Natural killer cell (primary cell): ENCODE results near the gene PRPF31. TPM values are rescaled to one million over a fixed set of nuclear protein-coding genes. Genes with fewer than 3 reads are reported as not detected.

Source experiments
- ATAC-seq, 3 donors: fragments of 150-1000 bp in 2 of 3; fragments of 200-7000 bp in 1 of 3; cut with Tn5 transposase; 1 replicate in 1 of 3; 2 replicates in 2 of 3; pipeline ENCODE4 v1.10.0; 2021; ENCODE audit warnings: mild to moderate bottlenecking in 2 of 3, moderate library complexity in 2 of 3
- DNase-seq, 2 donors: peaks; one replicate each; pipeline versions ENCODE4 v3.0.0 to v3.0.0-alpha.2; 2013 to 2021; ENCODE audit warnings: mixed read lengths in 1 of 2
- H3K27ac ChIP-seq: one replicate; pipeline ENCODE4 v1.5.1; 2013; ENCODE audit warnings: mild to moderate bottlenecking, low read length
- H3K27me3 ChIP-seq: one replicate; pipeline ENCODE4 v1.6.1; 2013; ENCODE audit warnings: low read length; ENCODE audit not compliant: control insufficient read depth, insufficient read depth
- H3K36me3 ChIP-seq: one replicate; pipeline ENCODE4 v1.6.1; 2013; ENCODE audit warnings: low read length; ENCODE audit not compliant: control insufficient read depth, insufficient read depth
- H3K4me1 ChIP-seq: one replicate; pipeline ENCODE4 v1.6.1; 2013; ENCODE audit warnings: low read length; ENCODE audit not compliant: control insufficient read depth, insufficient read depth
- H3K4me3 ChIP-seq: one replicate; pipeline ENCODE4 v1.5.1; 2013; ENCODE audit warnings: low read length
- H3K9me3 ChIP-seq: one replicate; pipeline ENCODE4 v1.6.1; 2013; ENCODE audit warnings: low read length; ENCODE audit not compliant: control insufficient read depth, insufficient read depth
- H3K27ac Mint-ChIP-seq, 2 donors: one replicate each; pipeline ENCODE4 v1.8.0; 2022; ENCODE audit warnings: mild to moderate bottlenecking in 2 of 2, mixed read lengths in 2 of 2, moderate library complexity in 1 of 2
- H3K27me3 Mint-ChIP-seq, 2 donors: one replicate each; pipeline ENCODE4 v1.8.0; 2022; ENCODE audit warnings: low read depth in 2 of 2, mixed read lengths in 2 of 2
- H3K36me3 Mint-ChIP-seq: one replicate; pipeline ENCODE4 v1.8.0; 2022; ENCODE audit warnings: mixed read lengths
- H3K4me1 Mint-ChIP-seq, 2 donors: one replicate each; pipeline ENCODE4 v1.8.0; 2022; ENCODE audit warnings: mixed read lengths in 2 of 2
- H3K4me3 Mint-ChIP-seq: one replicate; pipeline ENCODE4 v1.8.0; 2022; ENCODE audit warnings: mild to moderate bottlenecking, moderate library complexity, mixed read lengths
- H3K9me3 Mint-ChIP-seq, 2 donors: one replicate each; pipeline ENCODE4 v1.8.0; 2022; ENCODE audit warnings: mixed read lengths in 2 of 2
- WGBS: methylation state at CpG from one replicate; pipeline ENCODE4 v1.1.7; 2013; ENCODE audit warnings: missing lambda C conversion rate; ENCODE audit not compliant: insufficient coverage; 5-methylcytosine and 5-hydroxymethylcytosine counted together
- intact Hi-C: fragments of 100-400 bp; cut with micrococcal nuclease; formaldehyde crosslinking; loops from one replicate; pipeline ENCODE4 v1.14.2; 2022
- total RNA-seq, 4 donors: library from RNA; stranded (reverse); fragments of 120-200 nt in 1 of 4; gene quantifications; one replicate each; pipeline versions ENCODE4 v1.2.3 to v1.2.4, GENCODE V29; 2013 to 2022
- TF ChIP-seq, protein P1 (sequence below): fragments of 200-600 bp; IDR thresholded peaks from one replicate; pipeline ENCODE4 v1.8.0; 2022; ENCODE audit warnings: antibody characterized with exemption

PRPF31 gene
- total RNA-seq, 3 donors from 2014 or later (not counting 1 experiment from before 2014, with no cell fraction given), result 64.4 to 65.9 (median 64.9) TPM

- H3K4me1 Mint-ChIP-seq, result peaks cover 13 to 30% of the 10 kb centered on the region in 2 donors
- WGBS, result 90% methylated on average over 10 of the region's 11 CpGs
- peak overlapping the region; percentile 35 for H3K4me3 Mint-ChIP-seq
- H3K27me3 Mint-ChIP-seq, result no peaks in the 10 kb centered on the region
- no peak for ATAC-seq
- Histone ChIP-seq H3K4me1 (peaks cover 14% of the 10 kb centered on the region), H3K4me3 (no peak overlapping the region), H3K27me3 (no peaks in the 10 kb centered on the region), H3K9me3 (no peaks in the 10 kb centered on the region), H3K36me3 (peaks cover 39% of the 10 kb centered on the region), H3K27ac (no peak overlapping the region)
- no peaks in the 10 kb centered on the region for H3K36me3 Mint-ChIP-seq
- DNase-seq, result no peak
- intact Hi-C loops, result no loop called here
- H3K27ac Mint-ChIP-seq, result peak overlapping the region in 1 of 2 donors; percentile 28
- TF ChIP-seq, protein P1, sequence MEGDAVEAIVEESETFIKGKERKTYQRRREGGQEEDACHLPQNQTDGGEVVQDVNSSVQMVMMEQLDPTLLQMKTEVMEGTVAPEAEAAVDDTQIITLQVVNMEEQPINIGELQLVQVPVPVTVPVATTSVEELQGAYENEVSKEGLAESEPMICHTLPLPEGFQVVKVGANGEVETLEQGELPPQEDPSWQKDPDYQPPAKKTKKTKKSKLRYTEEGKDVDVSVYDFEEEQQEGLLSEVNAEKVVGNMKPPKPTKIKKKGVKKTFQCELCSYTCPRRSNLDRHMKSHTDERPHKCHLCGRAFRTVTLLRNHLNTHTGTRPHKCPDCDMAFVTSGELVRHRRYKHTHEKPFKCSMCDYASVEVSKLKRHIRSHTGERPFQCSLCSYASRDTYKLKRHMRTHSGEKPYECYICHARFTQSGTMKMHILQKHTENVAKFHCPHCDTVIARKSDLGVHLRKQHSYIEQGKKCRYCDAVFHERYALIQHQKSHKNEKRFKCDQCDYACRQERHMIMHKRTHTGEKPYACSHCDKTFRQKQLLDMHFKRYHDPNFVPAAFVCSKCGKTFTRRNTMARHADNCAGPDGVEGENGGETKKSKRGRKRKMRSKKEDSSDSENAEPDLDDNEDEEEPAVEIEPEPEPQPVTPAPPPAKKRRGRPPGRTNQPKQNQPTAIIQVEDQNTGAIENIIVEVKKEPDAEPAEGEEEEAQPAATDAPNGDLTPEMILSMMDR, result no peak
- no peaks in the 10 kb centered on the region for H3K9me3 Mint-ChIP-seq
Observed at GRCh38 chr19:54104998-54105715, 10.4 kb upstream of the PRPF31 start.

- Histone ChIP-seq H3K4me1 (peaks cover 14% of the 10 kb centered on the region), H3K27me3 (no peaks in the 10 kb centered on the region), H3K27ac (no peak overlapping the region), H3K36me3 (peaks cover 44% of the 10 kb centered on the region), H3K4me3 (no peak overlapping the region), H3K9me3 (no peaks in the 10 kb centered on the region)
- 98% methylated on average over 10 of the region's 10 CpGs for WGBS
- Mint-ChIP-seq H3K4me1 (peaks cover 16 to 33% of the 10 kb centered on the region in 2 donors), H3K4me3 (no peak overlapping the region), H3K36me3 (no peaks in the 10 kb centered on the region), H3K27me3 (no peaks in the 10 kb centered on the region), H3K9me3 (no peaks in the 10 kb centered on the region), H3K27ac (peak overlapping the region in 1 of 2 donors; percentile 28)
- ATAC-seq (no peak), DNase-seq (no peak)
- TF ChIP-seq, protein P1, result no peak
- intact Hi-C loops, result no loop called here
Observed at GRCh38 chr19:54105796-54106195, 9.8 kb upstream of the PRPF31 start.

- H3K36me3 Mint-ChIP-seq, result no peaks in the 10 kb centered on the region
- peaks cover 46% of the 10 kb centered on the region for H3K36me3 ChIP-seq
- H3K9me3 Mint-ChIP-seq, result no peaks in the 10 kb centered on the region
- no peak for DNase-seq
- no peak overlapping the region for H3K4me3 ChIP-seq
- H3K27me3 Mint-ChIP-seq, result no peaks in the 10 kb centered on the region
- no peak for ATAC-seq
- peaks cover 14% of the 10 kb centered on the region for H3K4me1 ChIP-seq
- H3K27ac ChIP-seq, result no peak overlapping the region
- intact Hi-C loops, result no loop called here
- H3K4me3 Mint-ChIP-seq, result no peak overlapping the region
- peaks cover 17 to 30% of the 10 kb centered on the region in 2 donors for H3K4me1 Mint-ChIP-seq
- H3K27ac Mint-ChIP-seq, result no peak overlapping the region
- TF ChIP-seq, protein P1, result no peak
- H3K9me3 ChIP-seq, result no peaks in the 10 kb centered on the region
- 97% methylated on average over 15 of the region's 15 CpGs for WGBS
- H3K27me3 ChIP-seq, result no peaks in the 10 kb centered on the region
Observed at GRCh38 chr19:54106716-54107115, 8.8 kb upstream of the PRPF31 start.
